H9 (cell line): ENCODE results near the gene LARP1. TPM values are rescaled to one million over a fixed set of nuclear protein-coding genes. Genes with fewer than 3 reads are reported as not detected.

Source experiments
- DNase-seq: peaks from one replicate; pipeline ENCODE4 v3.0.0-alpha.2; 2017
- H2AFZ ChIP-seq: one replicate; pipeline ENCODE4 v1.6.1; 2013; ENCODE audit warnings: mild to moderate bottlenecking, low read length, control low read depth, moderate library complexity
- H2AK5ac ChIP-seq: 2 replicates; pipeline ENCODE4 v1.6.1; 2013; ENCODE audit warnings: low read length, control low read depth, mixed read lengths; ENCODE audit not compliant: insufficient read length
- H2BK120ac ChIP-seq: one replicate; pipeline ENCODE4 v1.6.1; 2013; ENCODE audit warnings: low read depth, mild to moderate bottlenecking, low read length, control low read depth, inconsistent platforms; ENCODE audit not compliant: poor library complexity, severe bottlenecking
- H2BK12ac ChIP-seq: 2 replicates; pipeline ENCODE4 v1.6.1; 2013; ENCODE audit warnings: low read length, control low read depth, mixed read lengths, low read depth; ENCODE audit not compliant: insufficient read length
- H2BK15ac ChIP-seq: 2 replicates; pipeline ENCODE4 v1.6.1; 2013; ENCODE audit warnings: low read depth, low read length, control low read depth
- H2BK20ac ChIP-seq: one replicate; pipeline ENCODE4 v1.6.1; 2013; ENCODE audit warnings: low read depth, mild to moderate bottlenecking, low read length, control low read depth, inconsistent platforms; ENCODE audit not compliant: poor library complexity, severe bottlenecking
- H2BK5ac ChIP-seq: 2 replicates; pipeline ENCODE4 v1.6.1; 2013; ENCODE audit warnings: low read length, control low read depth, mixed read lengths; ENCODE audit not compliant: insufficient read length
- H3K14ac ChIP-seq: 2 replicates; pipeline ENCODE4 v1.6.1; 2013; ENCODE audit warnings: low read length, control low read depth; ENCODE audit not compliant: insufficient read depth
- H3K18ac ChIP-seq: 2 replicates; pipeline ENCODE4 v1.6.1; 2013; ENCODE audit warnings: low read depth, mild to moderate bottlenecking, mixed read lengths, low read length, control low read depth; ENCODE audit not compliant: insufficient read length
- H3K23ac ChIP-seq: 2 replicates; pipeline ENCODE4 v1.6.1; 2013; ENCODE audit warnings: low read length, control low read depth, mixed read lengths, low read depth; ENCODE audit not compliant: insufficient read length
- H3K23me2 ChIP-seq: 2 replicates; pipeline ENCODE4 v1.6.1; 2013; ENCODE audit warnings: low read depth, mild to moderate bottlenecking, mixed read lengths, low read length, control low read depth; ENCODE audit not compliant: insufficient read length, poor library complexity, severe bottlenecking
- H3K27ac ChIP-seq: 2 replicates; pipeline ENCODE4 v1.5.1; 2013; ENCODE audit warnings: low read length, control low read depth, mixed read lengths, low read depth; ENCODE audit not compliant: insufficient read length
- H3K27me3 ChIP-seq: 2 replicates; pipeline ENCODE4 v1.6.1; 2013; ENCODE audit warnings: low read length, control low read depth, inconsistent platforms; ENCODE audit not compliant: insufficient read depth
- H3K4ac ChIP-seq: 2 replicates; pipeline ENCODE4 v1.6.1; 2013; ENCODE audit warnings: low read depth, mild to moderate bottlenecking, control low read depth, inconsistent platforms, low read length, moderate library complexity
- H3K4me1 ChIP-seq: 2 replicates; pipeline ENCODE4 v1.6.1; 2013; ENCODE audit warnings: low read length, control low read depth, inconsistent platforms; ENCODE audit not compliant: insufficient read depth
- H3K4me2 ChIP-seq: 2 replicates; pipeline ENCODE4 v1.6.1; 2013; ENCODE audit warnings: low read length, control low read depth, mixed read lengths; ENCODE audit not compliant: insufficient read length, insufficient read depth
- H3K56ac ChIP-seq: 2 replicates; pipeline ENCODE4 v1.6.1; 2013; ENCODE audit warnings: low read depth, mild to moderate bottlenecking, mixed read lengths, low read length, control low read depth; ENCODE audit not compliant: insufficient read length
- H3K79me1 ChIP-seq: 2 replicates; pipeline ENCODE4 v1.6.1; 2013; ENCODE audit warnings: low read depth, mild to moderate bottlenecking, moderate library complexity, low read length, control low read depth, inconsistent platforms; ENCODE audit not compliant: insufficient read depth, poor library complexity, severe bottlenecking
- H3K79me2 ChIP-seq: 2 replicates; pipeline ENCODE4 v1.6.1; 2013; ENCODE audit warnings: low read length, control low read depth, inconsistent platforms; ENCODE audit not compliant: insufficient read depth
- H3K9ac ChIP-seq: 2 replicates; pipeline ENCODE4 v1.6.1; 2013; ENCODE audit warnings: low read length, control low read depth, mixed read lengths; ENCODE audit not compliant: insufficient read length; ENCODE audit errors: extremely low read depth
- H3K9me3 ChIP-seq: one replicate; pipeline ENCODE4 v1.6.1; 2013; ENCODE audit warnings: low read depth, low read length, inconsistent platforms; ENCODE audit not compliant: control insufficient read depth
- H3T11ph ChIP-seq: one replicate; pipeline ENCODE4 v1.6.1; 2013; ENCODE audit warnings: mild to moderate bottlenecking, low read length, control low read depth, inconsistent platforms
- H4K20me1 ChIP-seq: one replicate; pipeline ENCODE4 v1.6.1; 2013; ENCODE audit not compliant: control insufficient read depth, insufficient read length, insufficient read depth
- H4K5ac ChIP-seq: 2 replicates; pipeline ENCODE4 v1.6.1; 2013; ENCODE audit warnings: low read depth, mild to moderate bottlenecking, mixed read lengths, low read length, control low read depth; ENCODE audit not compliant: insufficient read length
- H4K8ac ChIP-seq: replicated peaks from 2 replicates; pipeline ENCODE4 v1.6.1; 2013; ENCODE audit warnings: low read length, control low read depth, mixed read lengths, low read depth; ENCODE audit not compliant: insufficient read length
- H4K91ac ChIP-seq: 2 replicates; pipeline ENCODE4 v1.6.1; 2013; ENCODE audit warnings: low read depth, mild to moderate bottlenecking, moderate library complexity, mixed read lengths, low read length, control low read depth; ENCODE audit not compliant: insufficient read length
- H3K27ac Mint-ChIP-seq, 3 experiments: 2 replicates in 2 of 3; 3 replicates in 1 of 3; pipeline ENCODE4 v1.8.0; 2020 to 2021; ENCODE audit warnings: mixed read lengths in 3 of 3, mild to moderate bottlenecking in 1 of 3, moderate library complexity in 1 of 3
- H3K27me3 Mint-ChIP-seq: 2 replicates; pipeline ENCODE4 v1.8.0; 2021; ENCODE audit warnings: low read depth, mild to moderate bottlenecking, moderate library complexity, mixed read lengths
- H3K36me3 Mint-ChIP-seq, 3 experiments: 2 replicates in 2 of 3; 3 replicates in 1 of 3; pipeline ENCODE4 v1.8.0; 2020 to 2021; ENCODE audit warnings: low read depth in 3 of 3, mixed read lengths in 3 of 3; ENCODE audit not compliant: insufficient read depth in 1 of 3
- H3K4me1 Mint-ChIP-seq, 2 experiments: 2 replicates each; pipeline ENCODE4 v1.8.0; 2020; ENCODE audit warnings: mixed read lengths in 2 of 2
- H3K4me3 Mint-ChIP-seq, 2 experiments: 2 replicates in 1 of 2; 3 replicates in 1 of 2; pipeline ENCODE4 v1.8.0; 2020 to 2021; ENCODE audit warnings: mild to moderate bottlenecking in 2 of 2, mixed read lengths in 2 of 2, moderate library complexity in 1 of 2
- H3K9me3 Mint-ChIP-seq, 2 experiments: 2 replicates in 1 of 2; 3 replicates in 1 of 2; pipeline ENCODE4 v1.8.0; 2020; ENCODE audit warnings: mild to moderate bottlenecking in 2 of 2, mixed read lengths in 2 of 2, moderate library complexity in 1 of 2
- WGBS: extraction: QIAGEN DNeasy Blood & Tissue Kit; methylation state at CpG from one replicate; pipeline ENCODE4 v1.1.7; 2013; ENCODE audit warnings: missing lambda C conversion rate, low lambda C conversion rate, mixed read lengths; ENCODE audit not compliant: insufficient read length; ENCODE audit errors: extremely low coverage; 5-methylcytosine and 5-hydroxymethylcytosine counted together
- total RNA-seq: library from RNA; stranded (reverse); gene quantifications from 2 replicates; pipeline ENCODE4 v1.2.1, GENCODE V29; 2021
- TF ChIP-seq, protein P1 (sequence below): fragments of 200-600 bp; sonication (generic); conservative IDR thresholded peaks from 3 replicates; pipeline ENCODE4 v1.8.0; 2021; ENCODE audit warnings: antibody characterized with exemption, mild to moderate bottlenecking

Gene LARP1
- total RNA-seq, 1 experiment from 2014 or later: 405 TPM

GRCh38 chr5:154761046-154761736, 6.0 kb downstream of the LARP1 start:
- no CpG with 5 or more reads among the region's 5 CpGs for WGBS
- Histone ChIP-seq H2AK5ac (no peak overlapping the region), H2BK120ac (no peak overlapping the region), H3K4me2 (no peak overlapping the region), H3K23me2 (peaks cover 8% of the 10 kb centered on the region), H2AFZ (no peak overlapping the region), H3K23ac (no peak overlapping the region), H4K91ac (no peak overlapping the region), H3T11ph (no peak overlapping the region), H3K9ac (no peak overlapping the region), H3K9me3 (no peaks in the 10 kb centered on the region), H3K27ac (no peak overlapping the region), H3K27me3 (no peaks in the 10 kb centered on the region), H4K5ac (no peak overlapping the region), H3K18ac (no peak overlapping the region), H3K79me2 (peaks cover 94% of the 10 kb centered on the region), H3K79me1 (no peaks in the 10 kb centered on the region), H3K14ac (no peak overlapping the region), H3K4me1 (peaks cover 16% of the 10 kb centered on the region), H3K56ac (no peak overlapping the region), H2BK5ac (no peak overlapping the region), H2BK20ac (no peak overlapping the region), H4K8ac (no peak overlapping the region), H2BK12ac (no peak overlapping the region), H4K20me1 (no peaks in the 10 kb centered on the region), H3K4ac (no peak overlapping the region), H2BK15ac (no peak overlapping the region)
- peaks cover 57% of the 10 kb centered on the region in 2 experiments for H3K4me1 Mint-ChIP-seq
- H3K4me3 Mint-ChIP-seq: peak overlapping the region in 1 of 2 experiments; percentile 73; a peak in 3 of 5 replicates
- no peak for DNase-seq
- peaks cover 0 to 3% of the 10 kb centered on the region in 2 experiments; a peak in 2 of 5 replicates for H3K9me3 Mint-ChIP-seq
- H3K36me3 Mint-ChIP-seq: peaks cover 0 to 8% (median 4%) of the 10 kb centered on the region in 3 experiments; a peak in 3 of 7 replicates
- TF ChIP-seq, protein P1, sequence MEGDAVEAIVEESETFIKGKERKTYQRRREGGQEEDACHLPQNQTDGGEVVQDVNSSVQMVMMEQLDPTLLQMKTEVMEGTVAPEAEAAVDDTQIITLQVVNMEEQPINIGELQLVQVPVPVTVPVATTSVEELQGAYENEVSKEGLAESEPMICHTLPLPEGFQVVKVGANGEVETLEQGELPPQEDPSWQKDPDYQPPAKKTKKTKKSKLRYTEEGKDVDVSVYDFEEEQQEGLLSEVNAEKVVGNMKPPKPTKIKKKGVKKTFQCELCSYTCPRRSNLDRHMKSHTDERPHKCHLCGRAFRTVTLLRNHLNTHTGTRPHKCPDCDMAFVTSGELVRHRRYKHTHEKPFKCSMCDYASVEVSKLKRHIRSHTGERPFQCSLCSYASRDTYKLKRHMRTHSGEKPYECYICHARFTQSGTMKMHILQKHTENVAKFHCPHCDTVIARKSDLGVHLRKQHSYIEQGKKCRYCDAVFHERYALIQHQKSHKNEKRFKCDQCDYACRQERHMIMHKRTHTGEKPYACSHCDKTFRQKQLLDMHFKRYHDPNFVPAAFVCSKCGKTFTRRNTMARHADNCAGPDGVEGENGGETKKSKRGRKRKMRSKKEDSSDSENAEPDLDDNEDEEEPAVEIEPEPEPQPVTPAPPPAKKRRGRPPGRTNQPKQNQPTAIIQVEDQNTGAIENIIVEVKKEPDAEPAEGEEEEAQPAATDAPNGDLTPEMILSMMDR: no peak
- H3K27me3 Mint-ChIP-seq: peaks cover 2% of the 10 kb centered on the region; the same call in 1 of the 2 replicates
- peak overlapping the region; percentile 42 to 84 (median 61); a peak in 5 of 7 replicates for H3K27ac Mint-ChIP-seq
